ENCODE measurements around the gene NARF. TPM values are rescaled to one million over a fixed set of nuclear protein-coding genes. Genes with fewer than 3 reads are reported as not detected.
"Not testable (repeated sequence)": the region's sequence is repeated elsewhere in the genome, so short reads cannot be mapped to it uniquely, and the experiment has no call there.

NARF gene
- total and polyA plus RNA-seq, 2 experiments from 2014 or later = 113 to 215 TPM

DNA sequence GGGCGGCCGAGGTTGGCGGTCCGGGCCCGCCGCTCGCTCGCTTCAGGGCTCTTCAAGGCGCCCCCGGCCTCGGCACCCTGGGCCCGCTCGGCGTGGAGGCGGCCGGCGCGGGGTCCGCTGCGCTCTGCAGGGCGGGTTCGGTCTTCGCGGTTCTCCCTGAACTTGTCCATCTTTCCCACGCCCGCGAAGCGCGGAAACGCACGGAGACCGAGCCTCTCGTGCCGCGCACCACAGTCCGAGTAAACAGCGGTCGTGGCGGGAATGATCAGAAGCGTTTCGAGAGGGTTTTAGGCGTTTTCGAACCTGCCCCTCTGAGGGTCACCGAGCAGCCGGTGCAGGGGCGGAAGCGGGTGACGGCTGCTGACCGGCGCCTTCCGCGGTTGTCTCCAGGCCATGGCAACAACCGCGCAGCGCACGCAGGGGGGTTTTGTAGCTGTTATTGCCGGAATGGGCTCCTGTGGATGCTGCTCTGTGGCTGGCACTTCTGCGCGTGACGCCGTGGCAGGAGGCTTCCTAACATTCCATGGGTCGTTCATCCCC lies 414 bp downstream of the NARF start:
- no peaks in the 10 kb centered on the region for H3K27me3 ChIP-seq
- peak overlapping the region; percentile 64 for H3K4me3 ChIP-seq
- DNase-seq (ENCODE audit: low read depth in 1 of 2, low spot score in 1 of 2) = peak; percentile 25 to 31
- H3K36me3 ChIP-seq = peaks cover 23% of the 10 kb centered on the region
- TF ChIP-seq, protein P1, sequence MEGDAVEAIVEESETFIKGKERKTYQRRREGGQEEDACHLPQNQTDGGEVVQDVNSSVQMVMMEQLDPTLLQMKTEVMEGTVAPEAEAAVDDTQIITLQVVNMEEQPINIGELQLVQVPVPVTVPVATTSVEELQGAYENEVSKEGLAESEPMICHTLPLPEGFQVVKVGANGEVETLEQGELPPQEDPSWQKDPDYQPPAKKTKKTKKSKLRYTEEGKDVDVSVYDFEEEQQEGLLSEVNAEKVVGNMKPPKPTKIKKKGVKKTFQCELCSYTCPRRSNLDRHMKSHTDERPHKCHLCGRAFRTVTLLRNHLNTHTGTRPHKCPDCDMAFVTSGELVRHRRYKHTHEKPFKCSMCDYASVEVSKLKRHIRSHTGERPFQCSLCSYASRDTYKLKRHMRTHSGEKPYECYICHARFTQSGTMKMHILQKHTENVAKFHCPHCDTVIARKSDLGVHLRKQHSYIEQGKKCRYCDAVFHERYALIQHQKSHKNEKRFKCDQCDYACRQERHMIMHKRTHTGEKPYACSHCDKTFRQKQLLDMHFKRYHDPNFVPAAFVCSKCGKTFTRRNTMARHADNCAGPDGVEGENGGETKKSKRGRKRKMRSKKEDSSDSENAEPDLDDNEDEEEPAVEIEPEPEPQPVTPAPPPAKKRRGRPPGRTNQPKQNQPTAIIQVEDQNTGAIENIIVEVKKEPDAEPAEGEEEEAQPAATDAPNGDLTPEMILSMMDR (IDR thresholded peaks at IDR 0.05; ENCODE audit: low read depth, low read length) = no peak
- H3K27ac ChIP-seq = peak overlapping the region; percentile 100
- peaks cover 15% of the 10 kb centered on the region for H3K4me1 ChIP-seq (ENCODE audit: low read depth)
- H3K9me3 ChIP-seq (ENCODE audit: low read depth) = no peaks in the 10 kb centered on the region

DNA sequence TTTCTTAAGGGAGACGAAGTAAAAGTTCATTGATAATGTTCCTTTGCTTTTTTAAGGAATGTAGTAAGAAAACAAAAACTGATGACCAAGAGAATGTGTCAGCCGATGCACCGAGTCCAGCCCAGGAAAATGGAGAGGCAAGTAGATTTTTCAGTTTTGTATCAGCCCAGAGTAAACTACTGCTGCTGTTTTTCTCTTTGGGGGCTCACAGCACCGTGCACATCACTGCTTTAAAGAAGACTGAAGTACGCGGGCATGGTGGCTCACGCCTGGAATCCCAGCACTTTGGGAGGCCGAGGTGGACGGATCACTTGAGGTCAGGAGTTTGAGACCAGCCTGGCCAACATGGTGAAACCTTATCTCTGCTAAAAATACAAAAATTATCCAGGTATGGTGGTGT lies 1.4 kb downstream of the NARF start:
- not testable (repeated sequence) for H3K9me3 ChIP-seq (ENCODE audit: low read depth); H3K27me3 ChIP-seq; DNase-seq (ENCODE audit: low read depth in 1 of 2, low spot score in 1 of 2); H3K27ac ChIP-seq; H3K4me3 ChIP-seq
- Histone ChIP-seq H3K4me1 (ENCODE audit: low read depth) (peaks cover 15% of the 10 kb centered on the region), H3K36me3 (peaks cover 32% of the 10 kb centered on the region)

DNA sequence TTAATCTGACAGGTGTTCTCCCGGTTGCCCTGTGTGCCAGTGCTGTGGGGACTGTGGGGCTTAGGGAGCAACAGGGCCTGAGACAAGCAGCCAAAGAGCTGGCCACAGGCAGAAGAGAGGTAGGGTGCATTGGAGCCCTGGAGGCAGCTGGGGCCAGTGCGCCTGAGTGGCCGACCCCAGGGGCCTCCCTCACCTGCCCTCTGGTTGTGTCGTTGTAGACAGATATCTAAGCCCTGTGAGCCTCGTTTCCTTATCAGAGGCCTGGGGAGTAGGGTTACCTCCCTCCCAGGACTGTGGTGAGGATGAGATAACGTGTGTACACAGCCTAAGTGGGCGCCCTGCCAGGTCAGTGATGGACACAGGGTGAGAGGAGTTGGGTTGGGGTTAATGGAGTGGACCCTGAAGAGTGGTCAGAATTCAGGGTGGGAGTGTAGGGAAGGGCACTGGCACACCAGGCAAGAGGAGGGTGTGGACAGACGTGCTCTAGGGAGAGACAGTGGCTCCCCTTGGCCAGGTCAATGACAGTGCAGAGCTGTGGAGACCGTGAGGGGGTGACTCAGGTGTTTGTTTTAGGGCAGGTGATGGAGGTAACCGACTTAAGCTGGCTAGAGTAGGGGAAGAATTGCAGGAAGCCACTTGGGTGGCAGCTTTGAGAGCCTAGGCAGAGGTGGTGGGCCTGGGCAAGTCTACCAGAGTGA lies 3.4 kb downstream of the NARF start:
- peaks cover 15% of the 10 kb centered on the region for H3K4me1 ChIP-seq (ENCODE audit: low read depth)
- peaks cover 45% of the 10 kb centered on the region for H3K36me3 ChIP-seq
- H3K27ac ChIP-seq = peak overlapping the region; percentile 85
- no peaks in the 10 kb centered on the region for H3K27me3 ChIP-seq
- peak in 1 of 2 donors; percentile 52 for DNase-seq (ENCODE audit: low read depth in 1 of 2, low spot score in 1 of 2)
- TF ChIP-seq, protein P1 (IDR thresholded peaks at IDR 0.05; ENCODE audit: low read depth, low read length) = no peak
- H3K4me3 ChIP-seq = no peak overlapping the region
- H3K9me3 ChIP-seq (ENCODE audit: low read depth) = no peaks in the 10 kb centered on the region

DNA sequence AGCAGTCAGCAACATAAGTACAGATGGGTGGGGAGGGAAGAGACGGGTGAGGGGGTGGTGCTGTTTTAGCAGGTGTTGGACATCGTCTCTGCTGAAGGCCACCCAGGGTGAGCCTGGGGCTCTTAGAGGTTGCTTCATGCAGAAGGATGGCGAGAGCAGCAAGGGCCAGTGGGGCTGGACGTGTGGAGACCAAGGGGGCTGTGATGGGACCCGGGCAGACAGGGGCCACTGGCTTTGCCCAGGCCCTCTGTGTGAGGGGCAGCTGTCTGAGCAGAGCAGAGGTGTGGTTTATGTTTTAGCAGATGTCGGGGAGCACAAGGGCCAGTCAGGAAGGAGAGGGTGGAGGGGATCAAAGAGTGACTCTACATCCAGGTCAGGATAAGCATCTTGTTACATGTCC lies 4.8 kb downstream of the NARF start:
- DNase-seq (ENCODE audit: low read depth in 1 of 2, low spot score in 1 of 2) = no peak
- no peak overlapping the region for H3K4me3 ChIP-seq
- no peak overlapping the region for H3K27ac ChIP-seq
- H3K36me3 ChIP-seq = peaks cover 53% of the 10 kb centered on the region
- H3K9me3 ChIP-seq (ENCODE audit: low read depth) = no peaks in the 10 kb centered on the region
- TF ChIP-seq, protein P1 (IDR thresholded peaks at IDR 0.05; ENCODE audit: low read depth, low read length) = no peak
- peaks cover 15% of the 10 kb centered on the region for H3K4me1 ChIP-seq (ENCODE audit: low read depth)
- no peaks in the 10 kb centered on the region for H3K27me3 ChIP-seq

DNA sequence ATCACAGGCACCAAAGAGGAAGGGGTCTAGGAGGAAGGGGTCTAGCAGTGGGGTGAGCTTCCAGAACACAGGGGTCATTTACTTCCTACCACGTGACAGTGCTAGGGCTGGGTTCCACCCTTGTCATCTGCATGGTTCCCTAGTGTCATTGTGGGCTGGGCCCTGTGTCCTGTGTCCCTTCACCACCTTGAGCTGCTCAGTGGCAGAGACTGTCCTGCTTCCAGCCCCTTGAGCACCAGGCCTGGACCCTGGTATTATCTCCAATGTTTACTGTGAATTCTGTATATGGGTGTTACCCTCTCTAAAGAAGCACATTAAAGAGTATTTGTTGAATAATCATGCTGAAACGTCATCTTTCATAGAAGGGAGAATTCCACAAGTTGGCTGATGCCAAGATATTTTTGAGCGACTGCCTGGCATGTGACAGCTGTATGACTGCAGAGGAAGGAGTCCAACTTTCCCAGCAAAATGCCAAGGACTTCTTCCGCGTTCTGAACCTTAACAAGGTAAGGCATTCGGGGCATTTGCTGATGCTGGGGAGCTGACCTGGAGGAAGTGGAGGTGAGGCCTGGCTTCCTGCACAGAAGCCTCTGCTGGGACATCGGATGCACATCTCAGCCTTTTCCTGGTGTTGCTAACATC lies 5.5 kb downstream of the NARF start:
- H3K36me3 ChIP-seq = peaks cover 59% of the 10 kb centered on the region
- H3K27ac ChIP-seq = no peak overlapping the region
- H3K4me3 ChIP-seq = no peak overlapping the region
- peaks cover 15% of the 10 kb centered on the region for H3K4me1 ChIP-seq (ENCODE audit: low read depth)
- TF ChIP-seq, protein P1 (IDR thresholded peaks at IDR 0.05; ENCODE audit: low read depth, low read length) = no peak
- no peaks in the 10 kb centered on the region for H3K27me3 ChIP-seq
- no peaks in the 10 kb centered on the region for H3K9me3 ChIP-seq (ENCODE audit: low read depth)
- no peak for DNase-seq (ENCODE audit: low read depth in 1 of 2, low spot score in 1 of 2)

DNA sequence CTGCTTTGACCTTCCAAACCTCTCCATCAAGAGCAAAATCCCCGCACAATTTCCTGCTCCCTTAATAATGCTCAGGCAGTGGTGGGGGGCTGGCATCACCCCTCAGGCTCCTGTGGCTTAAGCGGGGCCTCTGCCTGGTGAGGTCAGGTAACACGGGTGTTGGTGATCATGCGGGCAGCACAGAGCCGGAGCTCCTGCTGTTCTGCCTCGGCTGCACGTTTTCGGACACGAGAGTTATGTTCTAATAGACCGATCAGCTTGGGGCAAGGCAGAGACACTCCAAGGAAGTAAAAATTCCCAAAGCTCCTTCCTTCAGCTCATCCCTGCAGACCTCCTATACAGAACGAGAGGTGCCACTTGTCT lies 6.0 kb downstream of the NARF start:
- H3K9me3 ChIP-seq (ENCODE audit: low read depth) = no peaks in the 10 kb centered on the region
- H3K4me3 ChIP-seq = no peak overlapping the region
- H3K36me3 ChIP-seq = peaks cover 63% of the 10 kb centered on the region
- H3K27ac ChIP-seq = no peak overlapping the region
- peaks cover 15% of the 10 kb centered on the region for H3K4me1 ChIP-seq (ENCODE audit: low read depth)
- no peaks in the 10 kb centered on the region for H3K27me3 ChIP-seq
- no peak for DNase-seq (ENCODE audit: low read depth in 1 of 2, low spot score in 1 of 2)
- TF ChIP-seq, protein P1 (IDR thresholded peaks at IDR 0.05; ENCODE audit: low read depth, low read length) = no peak

All from cardiac muscle cell (in vitro differentiated cells and primary cell).